Peyer's patch (tissue), 4 donors: ENCODE data around the gene PBX4. TPM values are rescaled to one million over a fixed set of nuclear protein-coding genes. Genes with fewer than 3 reads are reported as not detected.

Experiments
- DNase-seq, 3 donors: peaks; one replicate each; pipeline ENCODE4 v3.0.0-alpha.2; 2017 to 2019
- H3K27ac ChIP-seq, 4 donors: fragments of 200-600 bp; sonication (generic); one replicate each; pipeline ENCODE4 v1.5.1; 2016 to 2019
- H3K27me3 ChIP-seq, 2 donors: fragments of 200-600 bp; sonication (generic); one replicate each; pipeline ENCODE4 v1.5.1; 2019
- H3K36me3 ChIP-seq, 3 donors: fragments of 200-600 bp; sonication (generic); one replicate each; pipeline ENCODE4 v1.5.1; 2016 to 2019
- H3K4me1 ChIP-seq, 4 donors: fragments of 200-600 bp; sonication (generic); one replicate each; pipeline ENCODE4 v1.5.1; 2016 to 2019
- H3K4me3 ChIP-seq, 4 donors: fragments of 200-600 bp; sonication (generic); 1 replicate in 3 of 4; 2 replicates in 1 of 4; pipeline ENCODE4 v1.5.1; 2016 to 2019; ENCODE audit warnings: mild to moderate bottlenecking in 1 of 4
- H3K9me3 ChIP-seq, 4 donors: fragments of 200-600 bp; sonication (generic); one replicate each; pipeline ENCODE4 v1.5.1; 2016 to 2019; ENCODE audit warnings: mild to moderate bottlenecking in 1 of 4
- POLR2A ChIP-seq, 2 donors: fragments of 450-650 bp; IDR thresholded peaks; one replicate each; pipeline ENCODE4 v1.5.1; 2017; ENCODE audit warnings: antibody characterized with exemption in 2 of 2, mild to moderate bottlenecking in 2 of 2, moderate library complexity in 2 of 2
- total RNA-seq, 4 donors: library from RNA; depleted of rRNA; stranded (reverse); fragments of >200 nt; gene quantifications; one replicate each; pipeline ENCODE4 v1.1.0, GENCODE V29; 2016
- TF ChIP-seq, protein P1 (sequence below), 6 experiments: fragments of 450-650 bp in 4 of 6; fragments of 200-600 bp in 2 of 6; sonication (generic) in 1 of 6; IDR thresholded peaks; one replicate each; pipeline ENCODE4 v1.5.1; 2017 to 2019; ENCODE audit warnings: antibody characterized with exemption in 6 of 6, mild to moderate bottlenecking in 3 of 6, moderate library complexity in 1 of 6

The PBX4 gene
- total RNA-seq, 4 donors from 2014 or later = 6.8 to 23.1 (median 14.1) TPM

DNA sequence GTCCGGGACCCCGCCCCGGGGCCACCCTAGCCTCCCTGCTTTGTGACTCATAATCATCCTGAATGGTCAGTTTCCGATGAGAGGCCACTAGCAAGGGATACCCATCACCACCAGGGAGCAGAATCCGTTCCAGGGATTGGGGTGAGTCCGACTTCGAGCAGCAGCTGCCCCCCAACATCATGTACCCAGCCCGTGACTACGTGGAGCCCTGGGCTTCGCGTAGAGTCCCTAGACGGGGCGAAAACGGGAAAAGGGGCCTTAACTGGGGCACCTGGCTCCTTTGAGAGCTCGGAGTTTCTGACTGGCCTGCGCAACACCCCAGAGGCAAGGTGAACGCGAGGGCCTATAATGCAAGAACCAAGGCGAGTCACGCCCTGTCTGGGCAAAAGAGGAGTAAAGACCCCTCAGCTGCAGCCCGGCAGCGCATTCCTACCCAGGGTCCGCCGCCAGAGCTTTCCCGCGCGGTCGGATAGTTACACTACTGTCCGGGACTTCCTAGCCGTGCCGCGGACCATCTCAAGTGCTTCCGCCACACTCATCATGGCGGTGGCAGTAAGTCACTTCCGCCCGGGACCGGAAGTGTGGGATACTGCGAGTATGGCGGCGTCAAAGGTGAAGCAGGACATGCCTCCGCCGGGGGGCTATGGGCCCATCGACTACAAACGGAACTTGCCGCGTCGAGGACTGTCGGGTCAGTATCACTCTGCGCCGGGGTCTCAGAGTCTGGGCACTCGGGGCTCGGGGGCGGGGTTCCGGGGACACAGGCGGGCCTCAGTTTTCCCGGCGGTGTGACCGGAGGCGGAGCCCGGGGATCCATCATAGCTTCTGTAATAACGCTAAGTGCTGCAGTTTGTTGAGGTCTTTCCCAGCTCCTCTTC is 102.6 kb downstream of the PBX4 start, which contains the start of gene NDUFA13:
NDUFA13 (plus strand) TSS at position 584 of the 878 bp plus-strand sequence; CDS start at position 598, 14 bp downstream.
- TF ChIP-seq POLR2A (IDR thresholded peaks at IDR 0.05) = peak; percentile 76 to 78
- TF ChIP-seq, protein P1, sequence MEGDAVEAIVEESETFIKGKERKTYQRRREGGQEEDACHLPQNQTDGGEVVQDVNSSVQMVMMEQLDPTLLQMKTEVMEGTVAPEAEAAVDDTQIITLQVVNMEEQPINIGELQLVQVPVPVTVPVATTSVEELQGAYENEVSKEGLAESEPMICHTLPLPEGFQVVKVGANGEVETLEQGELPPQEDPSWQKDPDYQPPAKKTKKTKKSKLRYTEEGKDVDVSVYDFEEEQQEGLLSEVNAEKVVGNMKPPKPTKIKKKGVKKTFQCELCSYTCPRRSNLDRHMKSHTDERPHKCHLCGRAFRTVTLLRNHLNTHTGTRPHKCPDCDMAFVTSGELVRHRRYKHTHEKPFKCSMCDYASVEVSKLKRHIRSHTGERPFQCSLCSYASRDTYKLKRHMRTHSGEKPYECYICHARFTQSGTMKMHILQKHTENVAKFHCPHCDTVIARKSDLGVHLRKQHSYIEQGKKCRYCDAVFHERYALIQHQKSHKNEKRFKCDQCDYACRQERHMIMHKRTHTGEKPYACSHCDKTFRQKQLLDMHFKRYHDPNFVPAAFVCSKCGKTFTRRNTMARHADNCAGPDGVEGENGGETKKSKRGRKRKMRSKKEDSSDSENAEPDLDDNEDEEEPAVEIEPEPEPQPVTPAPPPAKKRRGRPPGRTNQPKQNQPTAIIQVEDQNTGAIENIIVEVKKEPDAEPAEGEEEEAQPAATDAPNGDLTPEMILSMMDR (IDR thresholded peaks at IDR 0.05) = peak in 4 of 6 experiments; percentile 3 to 27 (median 5)
- Histone ChIP-seq H3K27ac (peak within 1 kb of the TSS; percentile 72 to 87 (median 83)), H3K36me3 (peaks cover 0 to 16% (median 0%) of the 10 kb centered on the region in 3 donors), H3K4me1 (peaks cover 0 to 24% (median 8%) of the 10 kb centered on the region in 4 donors), H3K27me3 (no peaks in the 10 kb centered on the region), H3K9me3 (no peaks in the 10 kb centered on the region), H3K4me3 (peak within 1 kb of the TSS; percentile 69 to 87 (median 74))
- peak; percentile 90 to 97 (median 96) for DNase-seq

DNA sequence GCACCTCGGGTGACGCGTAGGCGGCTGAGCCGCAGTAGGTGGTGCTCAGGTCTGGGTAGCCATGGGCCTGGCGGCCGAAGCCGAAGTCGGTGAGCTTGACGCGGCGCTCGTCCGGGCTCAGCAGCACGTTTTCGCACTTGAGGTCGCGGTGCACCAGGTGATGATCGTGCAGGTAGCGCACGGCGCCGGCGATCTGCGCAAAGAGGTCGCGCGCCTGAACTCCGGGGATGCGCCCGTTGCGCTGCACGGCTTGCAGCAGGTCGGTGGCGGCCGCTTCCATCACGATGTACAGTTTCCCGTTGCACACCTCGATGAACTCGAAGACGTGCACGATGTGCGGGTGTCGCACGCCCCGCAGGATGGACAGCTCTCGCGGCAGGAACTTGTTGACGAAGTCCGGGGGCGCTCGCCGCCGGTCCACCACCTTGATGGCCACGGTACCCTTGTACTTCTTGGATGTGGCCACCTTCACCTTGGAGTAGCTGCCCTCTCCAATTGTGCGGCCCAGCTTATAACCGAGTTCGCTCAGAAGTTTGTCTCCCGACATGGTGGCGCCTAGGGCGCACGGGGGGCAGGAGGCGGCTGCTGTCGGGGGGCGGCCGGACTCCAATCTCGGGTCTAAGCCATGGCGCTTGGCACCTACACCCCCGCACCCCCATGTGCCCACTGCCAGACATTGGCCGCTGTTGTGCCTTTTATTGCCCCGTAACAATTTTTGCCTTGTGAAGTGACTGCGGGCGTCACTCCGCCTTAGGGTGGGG is 103.4 kb downstream of the PBX4 start, which contains the start of gene TSSK6:
TSSK6 (minus strand) TSS at position 668 of the 761 bp plus-strand sequence; CDS start at position 547, 121 bp downstream.
- TF ChIP-seq, protein P1 (IDR thresholded peaks at IDR 0.05) = no peak
- no peak for TF ChIP-seq POLR2A (IDR thresholded peaks at IDR 0.05)
- Histone ChIP-seq H3K36me3 (peaks cover 0 to 8% (median 0%) of the 10 kb centered on the region in 3 donors), H3K4me3 (peak within 1 kb of the TSS; percentile 69 to 87 (median 74)), H3K27ac (peak within 1 kb of the TSS; percentile 72 to 87 (median 83)), H3K9me3 (no peaks in the 10 kb centered on the region), H3K4me1 (peaks cover 0 to 24% (median 8%) of the 10 kb centered on the region in 4 donors), H3K27me3 (no peaks in the 10 kb centered on the region)
- no peak for DNase-seq

DNA sequence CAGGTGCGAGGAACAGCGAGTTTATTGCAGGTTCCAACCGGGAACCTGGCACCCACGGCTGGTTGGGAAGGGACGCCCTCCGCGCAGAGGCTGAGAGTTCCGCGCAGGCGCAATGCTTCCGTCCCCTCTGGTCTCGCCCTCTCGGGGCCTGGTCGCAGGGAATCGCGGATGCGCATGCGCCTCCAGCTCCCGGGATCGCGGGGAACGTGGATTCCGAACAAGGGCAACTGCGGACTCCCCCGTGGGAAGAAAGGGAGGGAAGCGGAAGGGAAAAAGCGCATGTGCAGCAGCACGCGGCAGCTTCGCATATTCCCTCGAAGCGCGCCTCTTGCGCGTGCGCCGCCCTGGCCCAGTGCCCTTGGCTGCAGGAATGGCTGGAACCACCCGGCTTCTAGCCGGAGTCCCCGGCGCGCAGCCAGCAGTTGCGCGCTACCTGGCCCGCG is 104.3 kb downstream of the PBX4 start:
- Histone ChIP-seq H3K4me3 (peak overlapping the region in 2 of 4 donors; percentile 19 to 23), H3K4me1 (peaks cover 0 to 24% (median 8%) of the 10 kb centered on the region in 4 donors), H3K9me3 (no peaks in the 10 kb centered on the region), H3K27me3 (no peaks in the 10 kb centered on the region), H3K36me3 (peaks cover 0 to 2% (median 0%) of the 10 kb centered on the region in 3 donors), H3K27ac (no peak overlapping the region)
- no peak for DNase-seq
- TF ChIP-seq, protein P1 (IDR thresholded peaks at IDR 0.05) = no peak
- TF ChIP-seq POLR2A (IDR thresholded peaks at IDR 0.05) = no peak

GRCh38 chr19:19513682-19514081 is 104.8 kb downstream of the PBX4 start:
- no peaks in the 10 kb centered on the region for H3K27me3 ChIP-seq
- no peak overlapping the region for H3K27ac ChIP-seq
- H3K4me3 ChIP-seq = peak overlapping the region in 2 of 4 donors; percentile 19 to 23
- H3K9me3 ChIP-seq = no peaks in the 10 kb centered on the region
- H3K36me3 ChIP-seq = no peaks in the 10 kb centered on the region
- DNase-seq = no peak
- peaks cover 0 to 24% (median 8%) of the 10 kb centered on the region in 4 donors for H3K4me1 ChIP-seq
- no peak for TF ChIP-seq POLR2A (IDR thresholded peaks at IDR 0.05)
- TF ChIP-seq, protein P1 (IDR thresholded peaks at IDR 0.05) = no peak

Other genes with a start within 250 kb of the PBX4 start
- gene GATAD2A, start 213.0 kb downstream of the PBX4 start, total RNA-seq = 10 to 100 TPM; 67.8 to 99.9 (median 79.8) TPM
- gene TSSK6, start 103.1 kb downstream of the PBX4 start, total RNA-seq = 10 to 100 TPM in 2 of 4 donors, 1 to 10 TPM in 2; 3.0 to 14.0 (median 10.0) TPM
- gene NDUFA13, start 102.5 kb downstream of the PBX4 start, total RNA-seq = 100 to 1,000 TPM in 3 of 4 donors, 10 to 100 TPM in 1; 40.7 to 188 (median 126) TPM
- 1 to 10 TPM; 4.4 to 9.9 (median 5.6) TPM for gene YJEFN3, start 89.8 kb downstream of the PBX4 start, total RNA-seq
- gene CILP2, start 80.4 kb downstream of the PBX4 start, total RNA-seq = not detected
- 10 to 100 TPM; 14.9 to 44.2 (median 34.6) TPM for gene LPAR2, start 9.5 kb upstream of the PBX4 start, total RNA-seq
- 10 to 100 TPM; 28.0 to 66.8 (median 42.8) TPM for gene GMIP, start 25.0 kb upstream of the PBX4 start, total RNA-seq
- gene ATP13A1, start 45.0 kb upstream of the PBX4 start, total RNA-seq = 100 to 1,000 TPM; 223 to 465 (median 285) TPM
- 10 to 100 TPM; 10.1 to 52.8 (median 15.8) TPM for gene ZNF101, start 50.2 kb upstream of the PBX4 start, total RNA-seq
- 10 to 100 TPM in 1 of 4 donors, 1 to 10 TPM in 3; 1.9 to 11.6 (median 6.4) TPM for gene ZNF14, start 114.4 kb upstream of the PBX4 start, total RNA-seq
- 10 to 100 TPM; 25.9 to 56.9 (median 31.3) TPM for gene ZNF506, start 203.1 kb upstream of the PBX4 start, total RNA-seq
- 10 to 100 TPM; 11.2 to 37.1 (median 12.9) TPM for gene ZNF253, start 247.2 kb upstream of the PBX4 start, total RNA-seq